UCSD-AML1 (cell line): Measurements from ENCODE around the gene CKLF.
"Not testable (repeated sequence)": the region's sequence is repeated elsewhere in the genome, so short reads cannot be mapped to it uniquely, and the experiment has no call there.

Source experiments
- DNase-seq: peaks from one replicate; lab custom pipeline; 2025; ENCODE audit not compliant: unreplicated experiment; lab: John Stamatoyannopoulos, UW

The CKLF gene

DNA sequence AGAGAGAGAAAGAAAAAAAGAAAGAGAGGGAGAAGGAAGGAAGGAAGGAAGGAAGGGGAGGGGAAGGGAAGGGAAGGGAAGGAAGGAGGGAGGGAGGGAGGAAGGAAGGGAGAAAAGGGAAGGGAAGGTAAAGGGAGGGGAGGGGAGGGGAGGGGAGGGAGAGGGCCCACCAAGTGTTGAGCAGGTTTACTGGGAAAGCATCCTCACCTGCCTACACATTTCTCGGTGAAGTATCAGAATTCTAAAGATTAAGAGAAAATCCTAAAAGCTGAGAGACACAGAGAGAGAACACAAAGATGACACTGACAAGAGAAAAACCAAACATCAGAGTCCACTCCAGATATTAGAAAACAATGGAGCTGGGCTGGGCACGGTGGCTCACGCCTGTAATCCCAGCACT, 39.9 kb downstream of the CKLF start:
- no peak for DNase-seq

- DNase-seq: no peak
These were observed 40.4 kb downstream of the CKLF start for GRCh38 chr16:66592814-66593213.

DNA sequence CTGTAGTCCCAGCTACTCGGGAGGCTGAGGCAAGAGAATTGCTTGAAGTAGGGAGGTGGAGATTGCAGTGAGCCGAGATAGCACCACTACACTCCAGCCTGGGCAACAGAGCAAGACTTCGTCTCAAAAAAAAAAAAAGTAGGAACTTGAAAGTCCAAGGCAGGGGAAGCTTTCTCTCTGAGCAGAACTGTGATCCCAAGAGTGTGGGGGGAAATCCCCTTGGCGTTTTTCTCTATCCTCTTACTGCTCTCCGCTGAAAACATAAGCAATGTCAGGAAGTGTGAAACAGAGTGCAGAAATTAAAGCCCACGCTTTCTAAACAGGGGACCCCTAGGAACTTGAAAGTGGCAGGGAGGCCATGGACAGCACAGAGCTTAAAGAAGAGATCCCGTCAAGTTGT, 42.4 kb downstream of the CKLF start:
- DNase-seq: no peak

DNA sequence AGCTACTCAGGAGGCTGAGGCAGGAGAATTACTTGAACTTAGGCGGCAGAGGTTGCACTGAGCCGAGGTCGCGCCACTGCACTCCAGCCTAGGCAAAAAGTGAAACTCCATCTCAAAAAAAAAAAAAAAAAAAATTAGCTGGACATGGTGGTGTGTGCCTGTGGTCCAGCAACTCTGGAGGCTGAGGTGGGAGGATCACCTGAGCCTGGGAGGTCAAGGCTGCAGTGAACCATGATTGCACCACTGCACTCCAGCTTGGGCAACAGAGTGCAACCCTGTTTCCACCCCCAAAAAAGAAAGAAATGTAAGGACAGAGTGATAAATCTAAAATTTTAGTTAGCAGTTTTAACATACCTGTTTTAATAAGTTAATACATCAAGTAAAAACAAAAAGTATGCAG, 44.2 kb downstream of the CKLF start:
- not testable (repeated sequence) for DNase-seq

- no peak for DNase-seq
These were observed 44.8 kb downstream of the CKLF start for GRCh38 chr16:66596986-66597848.

- DNase-seq: peak; percentile 51
These were observed 45.7 kb downstream of the CKLF start for GRCh38 chr16:66598111-66598510.

GRCh38 chr16:66599726-66600125, 47.4 kb downstream of the CKLF start:
- DNase-seq: no peak

- no peak for DNase-seq
These were observed 48.1 kb downstream of the CKLF start for GRCh38 chr16:66600477-66600876.

DNA sequence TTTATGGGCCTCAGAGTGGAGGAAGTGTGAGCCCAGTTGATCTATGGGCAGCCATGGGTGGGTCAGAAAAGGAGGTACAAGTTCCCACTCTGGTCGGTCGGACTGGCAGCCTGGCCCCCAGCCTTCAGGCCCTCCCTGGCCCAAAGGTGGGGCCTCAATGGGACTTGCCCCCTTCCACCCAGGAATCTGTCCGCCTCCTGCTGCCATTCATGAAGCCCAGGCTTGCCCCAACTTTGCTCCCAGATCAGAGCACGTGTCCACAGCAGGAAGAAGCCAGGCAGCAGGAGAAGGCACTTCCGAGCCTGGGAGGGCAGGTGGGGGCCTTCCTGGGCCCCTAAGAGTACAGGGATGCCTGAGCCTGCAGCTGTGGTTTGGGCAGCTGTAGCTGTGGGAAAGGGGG, 49.1 kb downstream of the CKLF start:
- DNase-seq: no peak

GRCh38 chr16:66603537-66604375, 51.4 kb downstream of the CKLF start:
- DNase-seq: peak; percentile 82

- DNase-seq: peak; percentile 83
These were observed 52.2 kb downstream of the CKLF start, which contains the start of gene CMTM3 for GRCh38 chr16:66604376-66605176. Gene CMTM3 (plus strand): TSS chr16:66604704. CDS start chr16:66604806, 102 bp downstream.

- DNase-seq: peak; percentile 76
These were observed 53.0 kb downstream of the CKLF start for GRCh38 chr16:66605177-66605978.

DNA sequence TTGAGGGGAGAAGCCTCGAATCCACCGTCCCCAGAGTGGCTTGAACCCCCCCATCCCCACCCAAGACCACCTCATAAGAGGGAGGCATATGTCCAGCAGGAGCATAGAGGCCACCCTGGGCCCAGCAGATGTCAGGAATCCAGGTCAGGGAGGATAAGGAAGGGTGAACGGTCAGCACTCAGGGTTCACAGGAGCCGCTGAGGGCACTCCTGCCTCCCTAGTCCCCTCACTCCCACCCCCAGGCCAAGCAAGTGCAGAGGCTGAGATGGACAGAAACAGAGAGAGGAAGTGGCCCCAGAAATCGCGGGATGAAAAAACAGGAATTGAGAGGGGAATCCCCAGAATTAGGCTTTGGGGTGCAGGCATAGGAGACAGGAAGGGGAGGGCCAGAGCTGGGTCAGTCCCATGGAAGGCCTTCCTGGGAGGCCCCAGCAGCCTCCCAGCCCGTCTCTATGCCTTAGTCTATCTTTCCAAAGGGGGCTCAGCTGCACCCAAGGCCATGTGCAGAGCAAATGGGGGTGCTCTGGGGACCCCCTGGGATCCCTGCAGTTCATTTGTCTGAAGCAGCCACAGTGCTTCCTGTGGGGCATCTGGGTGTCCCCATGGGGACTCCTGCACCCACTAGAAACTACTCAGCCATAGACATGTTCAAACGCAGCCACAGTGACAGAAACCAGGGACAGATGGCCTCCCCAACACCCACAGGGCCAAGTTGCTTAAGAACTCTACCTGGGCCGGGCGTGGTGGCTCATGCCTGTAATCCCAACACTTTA, 53.8 kb downstream of the CKLF start:
- peak; percentile 41 for DNase-seq

GRCh38 chr16:66608241-66609138, 56.1 kb downstream of the CKLF start:
- peak; percentile 87 for DNase-seq

GRCh38 chr16:66609139-66609510, 56.7 kb downstream of the CKLF start:
- no peak for DNase-seq

DNA sequence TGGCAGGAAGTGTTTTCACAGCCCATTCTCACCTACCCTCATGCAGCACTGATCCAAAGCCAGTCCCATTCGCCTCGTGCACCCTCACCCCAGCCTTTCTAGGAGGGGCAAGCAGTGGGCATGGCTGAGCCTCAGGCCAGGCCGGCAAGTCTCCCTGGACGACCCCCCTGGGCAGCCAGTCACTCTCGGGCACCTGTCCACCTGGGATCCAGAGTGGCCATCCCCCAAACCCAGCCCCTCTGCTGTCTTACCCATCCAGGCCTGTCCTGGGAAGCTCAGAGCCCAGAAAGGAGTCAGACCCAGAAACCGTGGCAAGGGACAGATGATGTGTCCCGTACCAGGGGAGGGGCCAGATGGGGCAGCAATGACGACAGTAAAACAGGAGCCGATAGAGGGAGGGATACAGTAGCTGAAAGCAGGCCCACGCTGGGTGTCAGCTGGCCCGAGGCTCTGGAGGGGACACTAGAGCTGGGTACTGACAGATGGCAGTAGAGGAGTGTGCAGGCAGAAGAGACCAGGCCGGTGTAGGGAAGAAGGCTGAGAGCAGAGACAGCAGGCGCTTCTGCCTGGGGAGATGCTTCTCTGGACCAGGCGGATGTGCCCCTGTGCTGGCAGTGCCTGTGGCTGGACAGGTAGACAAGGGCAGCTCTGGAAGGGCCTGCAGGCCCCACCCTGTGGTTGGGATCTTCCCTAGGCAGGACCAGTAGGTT, 57.9 kb downstream of the CKLF start:
- DNase-seq: no peak

GRCh38 chr16:66611911-66612310, 59.5 kb downstream of the CKLF start:
- not testable (repeated sequence) for DNase-seq

DNA sequence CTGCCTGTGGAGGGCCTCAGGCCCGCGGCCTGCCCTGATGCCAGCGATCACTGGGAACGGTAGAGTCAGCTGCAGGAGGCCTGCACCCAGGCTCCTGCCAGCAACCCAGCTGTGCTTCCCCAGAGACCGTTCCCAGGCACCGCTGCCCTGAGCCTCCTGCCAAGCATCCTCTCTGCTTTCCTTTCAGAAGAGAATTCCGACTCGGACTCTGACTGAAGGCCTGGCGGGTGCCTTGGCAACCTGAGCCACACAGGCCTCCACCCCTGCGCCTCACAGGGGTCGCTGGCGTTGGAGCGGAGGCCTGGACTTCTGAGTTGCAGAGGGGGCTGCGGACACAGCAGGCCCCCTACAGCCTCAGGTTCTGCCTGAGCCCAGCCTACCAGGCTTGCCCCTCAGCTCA, 60.0 kb downstream of the CKLF start:
- no peak for DNase-seq
